H1 (cell line): ENCODE measurements around the gene ARHGDIB.

Source experiments
- ASH2L ChIP-seq: fragments of 200-600, 300-600 bp; sonication (generic); IDR thresholded peaks from one replicate; pipeline ENCODE4 v1.7.1; 2017; ENCODE audit warnings: low read length
- ATF3 ChIP-seq: IDR thresholded peaks from 2 replicates; pipeline ENCODE4 v1.6.1; 2011; ENCODE audit warnings: low read depth, mild to moderate bottlenecking, low read length; ENCODE audit not compliant: insufficient read depth
- BRCA1 ChIP-seq: IDR thresholded peaks from 2 replicates; pipeline ENCODE4 v1.6.1; 2012; ENCODE audit warnings: low read depth, low read length, improper control_type of control experiment
- CTCF ChIP-seq, 3 experiments: IDR thresholded peaks; 1 replicate in 2 of 3; 2 replicates in 1 of 3; pipeline versions ENCODE4 v1.5.1 to v1.6.1; 2011; ENCODE audit warnings: low read length in 3 of 3, mild to moderate bottlenecking in 3 of 3, inconsistent platforms in 2 of 3, low read depth in 1 of 3, moderate library complexity in 1 of 3; ENCODE audit not compliant: insufficient read depth in 1 of 3; ENCODE audit errors: control extremely low read depth in 1 of 3
- JUND ChIP-seq: IDR thresholded peaks from 2 replicates; pipeline ENCODE4 v1.6.1; 2011; ENCODE audit warnings: mild to moderate bottlenecking, improper control_type of control experiment, low read length
- MAFK ChIP-seq: IDR thresholded peaks from 2 replicates; pipeline ENCODE4 v1.6.1; 2012; ENCODE audit warnings: low read depth, mild to moderate bottlenecking, improper control_type of control experiment, low read length
- NRF1 ChIP-seq: IDR thresholded peaks from 2 replicates; pipeline ENCODE4 v1.6.1; 2011; ENCODE audit warnings: mild to moderate bottlenecking, low read depth, low read length, improper control_type of control experiment
- RBBP5 ChIP-seq: IDR thresholded peaks from 2 replicates; pipeline ENCODE4 v1.7.1; 2012; ENCODE audit warnings: low read depth, mild to moderate bottlenecking, inconsistent platforms, low read length, moderate library complexity, borderline replicate concordance
- RFX5 ChIP-seq: IDR thresholded peaks from 2 replicates; pipeline ENCODE4 v1.6.1; 2011; ENCODE audit warnings: low read depth, low read length, improper control_type of control experiment, borderline replicate concordance
- TBP ChIP-seq: IDR thresholded peaks from 2 replicates; pipeline ENCODE4 v1.6.1; 2011; ENCODE audit warnings: low read depth, low read length, improper control_type of control experiment
- USF2 ChIP-seq: IDR thresholded peaks from 2 replicates; pipeline ENCODE4 v1.6.1; 2011; ENCODE audit warnings: low read length, improper control_type of control experiment
- YY1 ChIP-seq: IDR thresholded peaks from 2 replicates; pipeline ENCODE4 v1.6.1; 2011; ENCODE audit warnings: low read depth, mild to moderate bottlenecking, low read length

DNA sequence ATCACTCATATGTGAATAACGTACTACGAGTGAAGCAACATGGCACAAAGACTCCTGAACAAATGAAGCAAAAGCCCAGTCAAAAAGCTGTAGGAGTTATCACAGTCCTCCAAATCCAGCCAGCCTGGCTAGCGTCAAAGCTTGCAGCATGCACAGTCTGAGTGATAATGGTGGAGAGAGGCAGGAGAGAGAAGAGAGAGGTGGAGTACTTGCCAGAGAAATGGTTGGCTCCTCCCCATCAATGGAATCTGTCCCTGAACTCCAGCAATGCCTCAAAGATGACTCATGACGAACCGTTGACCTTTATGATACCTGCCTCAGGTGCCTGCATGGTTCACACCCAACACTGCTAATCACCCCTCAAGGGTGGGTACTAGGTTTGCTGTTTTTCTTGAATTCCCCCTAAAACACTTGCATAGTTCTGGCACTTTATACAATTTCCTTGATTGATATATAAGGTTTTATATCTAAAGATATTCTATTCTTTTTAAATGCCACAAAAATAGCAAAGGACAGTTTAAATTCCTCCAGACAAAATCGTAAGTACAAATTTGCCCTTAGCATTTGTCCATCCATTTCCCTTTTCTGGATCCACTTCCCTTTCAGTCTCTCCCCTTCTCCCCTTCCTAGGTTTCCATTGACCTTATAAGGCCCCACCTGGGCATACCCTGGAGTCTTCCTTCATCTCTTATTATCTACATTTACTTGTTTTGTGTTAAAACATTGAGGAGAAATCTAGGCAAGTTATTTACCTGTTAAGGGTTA, 10.2 kb downstream of the ARHGDIB start:
- TF ChIP-seq RBBP5 (no peak), MAFK (no peak), RFX5 (no peak), CTCF (IDR thresholded peaks at IDR 0.05; ENCODE audit: control extremely low read depth in 1 of 3, insufficient read depth in 1 of 3, low read depth in 1 of 3, low read length in 3 of 3) (no peak), BRCA1 (no peak), YY1 (no peak), ATF3 (no peak), USF2 (no peak), JUND (peak; percentile 77; the same call in 1 of the 2 replicates), TBP (no peak), NRF1 (no peak), ASH2L (no peak)
